HG02870 (cell line): ENCODE data around the gene COX6A2.
A peak's percentile ranks its signal among the peaks of the same experiment; 100 is the strongest.
"Not testable (repeated sequence)": the region's sequence is repeated elsewhere in the genome, so short reads cannot be mapped to it uniquely, and the experiment has no call there.

Experiments
- ATAC-seq: cut with Tn5 transposase; IDR thresholded peaks from one replicate; pipeline ENCODE4 v1.9.1; 2021; ENCODE audit warnings: mild to moderate bottlenecking, moderate library complexity; ENCODE audit not compliant: unreplicated experiment

Gene COX6A2

GRCh38 chr16:31439023-31439422, 10.9 kb upstream of the COX6A2 start:
- not testable (repeated sequence) for ATAC-seq

DNA sequence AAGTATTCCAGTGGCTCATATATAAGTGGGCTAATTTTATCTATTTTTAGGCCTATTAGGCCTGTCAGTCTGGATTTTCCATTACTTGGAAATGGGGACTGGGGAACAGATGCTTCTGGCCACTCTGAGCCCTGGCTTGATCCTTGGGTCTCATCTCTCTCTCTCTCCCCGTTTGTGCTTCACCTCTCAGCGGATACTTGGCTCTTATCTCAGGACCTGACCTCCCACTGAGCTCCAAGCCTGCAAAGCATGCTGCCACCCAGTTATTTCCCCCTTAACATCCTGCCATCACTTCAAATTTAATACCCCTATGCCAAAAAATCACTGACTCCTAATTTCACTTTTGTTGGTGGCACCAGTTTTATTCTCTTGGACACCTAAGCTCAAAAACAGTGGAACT, 10.3 kb upstream of the COX6A2 start:
- no peak for ATAC-seq

GRCh38 chr16:31436221-31437045, 8.3 kb upstream of the COX6A2 start:
- ATAC-seq = no peak

DNA sequence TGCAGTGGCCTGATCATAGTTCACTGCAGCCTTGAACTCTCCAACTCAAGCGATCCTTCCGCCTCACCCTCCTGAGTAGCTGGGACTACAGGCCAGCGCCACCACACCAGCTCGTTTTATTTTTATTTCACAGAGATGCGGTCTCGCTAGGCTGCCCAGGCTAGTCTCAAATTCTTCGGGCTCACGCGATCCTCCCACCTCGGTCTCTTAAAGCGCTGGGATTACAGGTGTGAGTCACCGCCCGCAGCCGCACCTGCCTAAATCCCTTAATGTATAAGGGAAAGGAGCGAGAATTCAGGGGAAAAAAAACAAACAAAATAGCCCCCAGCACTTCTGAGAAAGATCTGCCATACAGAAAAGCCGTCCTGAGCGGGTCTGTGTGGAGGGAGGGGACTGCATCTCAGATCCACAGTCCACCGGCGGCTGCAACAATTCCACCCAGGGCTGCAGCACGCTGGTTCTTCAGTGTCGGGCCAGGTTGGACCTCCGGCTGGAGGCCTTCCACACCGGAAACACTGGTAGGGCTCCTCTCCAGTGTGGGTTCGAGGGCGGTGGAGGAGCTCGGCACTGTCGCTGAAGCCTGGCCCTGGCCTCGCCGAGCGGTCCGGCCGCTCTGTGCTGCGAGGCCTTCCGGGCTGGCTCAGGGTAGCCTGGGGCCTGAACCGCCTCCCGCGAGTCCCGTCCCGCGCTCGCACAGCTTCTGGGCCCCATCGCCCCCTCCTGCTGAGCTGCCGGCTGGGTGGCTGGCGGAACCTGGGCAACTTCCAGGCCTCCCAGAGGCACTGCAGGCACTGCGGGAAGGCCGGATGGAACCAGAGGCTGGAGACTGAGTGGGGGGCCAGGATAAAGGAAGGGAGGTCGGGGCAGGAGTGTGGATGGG, 7.4 kb upstream of the COX6A2 start:
- ATAC-seq = no peak

DNA sequence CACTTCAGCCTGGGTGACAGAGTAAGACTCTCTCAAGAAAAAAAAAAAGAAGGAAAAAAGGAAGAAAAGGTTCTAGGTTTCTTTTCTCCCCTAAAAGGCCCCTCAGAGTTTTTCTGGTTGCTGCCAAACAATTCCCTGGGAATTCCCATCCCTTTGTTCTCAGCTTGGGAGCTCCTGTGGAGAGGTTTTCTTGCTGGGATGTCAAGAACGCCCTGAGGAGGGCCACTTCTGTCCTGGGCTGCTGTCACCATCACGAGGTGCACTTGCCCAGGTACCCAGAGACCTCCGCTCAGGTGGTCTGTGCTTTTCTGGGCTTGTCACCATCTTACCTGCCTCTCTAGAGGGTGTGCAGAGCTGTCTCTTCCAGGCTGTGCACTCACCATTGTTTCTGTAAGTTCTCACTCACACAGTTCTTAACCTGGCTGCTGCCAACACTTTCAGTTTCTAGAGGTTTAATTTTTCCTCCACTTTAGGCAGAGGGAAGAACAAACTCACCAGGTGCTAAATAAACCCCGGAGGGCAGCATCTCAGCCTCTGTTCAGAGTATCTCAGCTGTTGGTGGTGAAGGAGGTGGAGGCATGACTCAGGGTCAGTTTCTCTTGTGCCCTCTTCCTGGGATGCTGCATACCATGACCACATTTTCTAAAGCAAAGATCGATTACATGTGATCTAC, 2.4 kb upstream of the COX6A2 start:
- ATAC-seq = no peak

GRCh38 chr16:31429796-31430195, 1.6 kb upstream of the COX6A2 start:
- no peak for ATAC-seq

- ATAC-seq = no peak
Measured at GRCh38 chr16:31429314-31429713, 1.2 kb upstream of the COX6A2 start.

GRCh38 chr16:31428638-31429247, 583 bp upstream of the COX6A2 start:
- no peak for ATAC-seq

- ATAC-seq = no peak
Measured at GRCh38 chr16:31427441-31428278, 500 bp downstream of the COX6A2 start.

GRCh38 chr16:31423801-31424200, 4.4 kb downstream of the COX6A2 start:
- no peak for ATAC-seq

- no peak for ATAC-seq
Measured at GRCh38 chr16:31423241-31423640, 4.9 kb downstream of the COX6A2 start.

- ATAC-seq = peak; percentile 90
Measured at GRCh38 chr16:31421587-31421986, 6.6 kb downstream of the COX6A2 start.

DNA sequence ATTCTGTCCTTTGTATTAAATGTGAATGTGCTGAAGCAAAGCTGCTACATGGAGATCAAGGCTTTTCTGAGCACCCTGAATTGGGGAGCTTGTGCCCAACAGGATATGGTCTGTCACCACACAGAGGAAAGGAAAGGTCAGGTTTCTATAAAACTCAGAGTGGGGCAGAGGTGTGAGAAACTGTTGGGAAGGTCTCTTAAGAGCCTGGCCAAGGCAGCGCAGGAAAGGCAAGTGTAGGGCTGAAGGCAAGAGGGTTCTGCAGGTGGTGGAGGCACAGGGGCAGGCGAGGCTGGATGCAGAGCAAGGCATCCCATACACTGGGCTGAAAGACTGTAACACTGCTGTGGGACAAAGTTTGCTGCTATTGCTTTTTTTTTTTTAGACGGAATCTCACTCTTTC, 8.1 kb downstream of the COX6A2 start:
- ATAC-seq = no peak

DNA sequence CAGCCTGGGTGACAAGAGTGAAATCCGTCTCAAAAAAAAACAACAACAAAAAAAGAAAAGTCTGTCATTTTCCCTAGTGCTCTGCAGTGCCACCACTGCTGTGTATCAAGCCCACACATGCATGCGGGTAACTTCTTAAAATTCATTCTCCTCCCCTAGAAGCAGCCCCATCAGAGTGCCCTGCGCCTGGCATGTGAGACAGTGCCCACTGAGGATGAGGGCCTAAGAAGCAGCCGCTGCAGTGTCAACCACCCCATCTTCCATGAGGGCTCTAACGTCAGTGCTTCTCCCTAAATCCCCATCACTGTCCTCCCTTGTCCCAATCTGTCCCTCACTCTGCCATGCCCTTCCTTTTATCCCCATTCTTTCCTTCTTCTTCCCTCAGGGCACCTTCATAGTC, 10.2 kb downstream of the COX6A2 start:
- no peak for ATAC-seq

- ATAC-seq = not testable (repeated sequence)
Measured at GRCh38 chr16:31417036-31417435, 11.1 kb downstream of the COX6A2 start.

DNA sequence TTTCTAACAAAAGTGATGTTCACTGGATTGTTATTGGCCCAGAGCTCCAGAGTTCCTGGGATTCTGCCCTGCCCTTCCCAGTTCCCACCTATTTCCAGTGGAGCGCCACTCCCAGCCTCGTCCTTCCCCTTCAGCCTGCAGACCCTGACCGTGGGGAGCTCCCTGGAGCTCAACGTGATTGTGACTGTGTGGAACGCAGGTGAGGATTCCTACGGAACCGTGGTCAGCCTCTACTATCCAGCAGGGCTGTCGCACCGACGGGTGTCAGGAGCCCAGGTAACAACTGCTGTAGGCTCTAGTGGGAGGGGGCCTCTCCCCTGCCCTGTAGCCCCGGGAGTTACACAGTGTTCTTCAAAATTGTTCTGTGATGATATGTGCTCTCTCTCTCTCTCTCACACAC, 11.8 kb downstream of the COX6A2 start:
- no peak for ATAC-seq

GRCh38 chr16:31414706-31415105, 13.5 kb downstream of the COX6A2 start:
- no peak for ATAC-seq

GRCh38 chr16:31413943-31414342, 14.2 kb downstream of the COX6A2 start:
- ATAC-seq = no peak

- no peak for ATAC-seq
Measured at GRCh38 chr16:31413381-31413780, 14.8 kb downstream of the COX6A2 start.

GRCh38 chr16:31412750-31413149, 15.4 kb downstream of the COX6A2 start:
- ATAC-seq = no peak
